Astrocyte (in vitro differentiated cells and primary cell): ENCODE data around the gene PTPRM. TPM values are rescaled to one million over a fixed set of nuclear protein-coding genes. Genes with fewer than 3 reads are reported as not detected.

Source experiments
- DNase-seq: peaks from one replicate; pipeline ENCODE4 v3.0.0-alpha.2; 2010; ENCODE audit warnings: low read depth
- FAIRE-seq: peaks from 2 replicates; lab custom pipeline; 2011; peaks lifted over from hg19 to GRCh38; lab: Jason Lieb, UNC
- H2AFZ ChIP-seq: 2 replicates; pipeline ENCODE4 v1.6.0; 2012; ENCODE audit warnings: low read depth, low read length, inconsistent platforms
- H3K27ac ChIP-seq: 2 replicates; pipeline ENCODE4 v1.5.1; 2011; ENCODE audit warnings: low read depth, low read length, inconsistent platforms
- H3K27me3 ChIP-seq: 2 replicates; pipeline ENCODE4 v1.6.0; 2011; ENCODE audit warnings: low read length, inconsistent platforms; ENCODE audit not compliant: insufficient read depth
- H3K36me3 ChIP-seq: 2 replicates; pipeline ENCODE4 v1.5.1; 2011; ENCODE audit warnings: low read length, inconsistent platforms; ENCODE audit not compliant: insufficient read depth
- H3K4me1 ChIP-seq: 2 replicates; pipeline ENCODE4 v1.5.1; 2011; ENCODE audit warnings: low read length, inconsistent platforms; ENCODE audit not compliant: insufficient read depth
- H3K4me2 ChIP-seq: 2 replicates; pipeline ENCODE4 v1.6.0; 2012; ENCODE audit warnings: low read length, inconsistent platforms
- H3K4me3 ChIP-seq: 2 replicates; pipeline ENCODE4 v1.5.1; 2011; ENCODE audit warnings: low read depth, mild to moderate bottlenecking, low read length, inconsistent platforms; ENCODE audit not compliant: insufficient read depth
- H3K79me2 ChIP-seq: 2 replicates; pipeline ENCODE4 v1.6.0; 2012; ENCODE audit warnings: mild to moderate bottlenecking, low read length, inconsistent platforms; ENCODE audit not compliant: insufficient read depth
- H3K9ac ChIP-seq: 2 replicates; pipeline ENCODE4 v1.6.0; 2012; ENCODE audit warnings: mild to moderate bottlenecking, low read length, inconsistent platforms
- H3K9me3 ChIP-seq: 2 replicates; pipeline ENCODE4 v1.5.1; 2012; ENCODE audit warnings: low read depth, mild to moderate bottlenecking, low read length, inconsistent platforms; ENCODE audit not compliant: insufficient read depth
- H4K20me1 ChIP-seq: 2 replicates; pipeline ENCODE4 v1.6.0; 2012; ENCODE audit warnings: low read length, inconsistent platforms; ENCODE audit not compliant: insufficient read depth
- H3K27ac Mint-ChIP-seq: one replicate; pipeline ENCODE4 v1.8.0; 2021; ENCODE audit warnings: mild to moderate bottlenecking, mixed read lengths; ENCODE audit not compliant: unreplicated experiment
- H3K27me3 Mint-ChIP-seq: one replicate; pipeline ENCODE4 v1.8.0; 2021; ENCODE audit warnings: low read depth, mixed read lengths; ENCODE audit not compliant: unreplicated experiment
- H3K36me3 Mint-ChIP-seq: one replicate; pipeline ENCODE4 v1.8.0; 2021; ENCODE audit warnings: low read depth, mixed read lengths; ENCODE audit not compliant: unreplicated experiment
- H3K4me1 Mint-ChIP-seq: one replicate; pipeline ENCODE4 v1.8.0; 2021; ENCODE audit warnings: low read depth, mixed read lengths; ENCODE audit not compliant: unreplicated experiment
- H3K4me3 Mint-ChIP-seq: one replicate; pipeline ENCODE4 v1.8.0; 2021; ENCODE audit warnings: mild to moderate bottlenecking, moderate library complexity, mixed read lengths; ENCODE audit not compliant: unreplicated experiment
- H3K9me3 Mint-ChIP-seq: one replicate; pipeline ENCODE4 v1.8.0; 2021; ENCODE audit warnings: mild to moderate bottlenecking, mixed read lengths; ENCODE audit not compliant: unreplicated experiment
- CTCF ChIP-seq: IDR thresholded peaks from 2 replicates; pipeline ENCODE4 v1.5.1; 2011; ENCODE audit warnings: low read depth, mild to moderate bottlenecking, inconsistent platforms, low read length, moderate library complexity; ENCODE audit not compliant: insufficient read depth
- EZH2 ChIP-seq: IDR thresholded peaks from 2 replicates; pipeline ENCODE4 v1.6.1; 2012; ENCODE audit warnings: mild to moderate bottlenecking, low read length, inconsistent platforms; ENCODE audit not compliant: insufficient read depth
- total RNA-seq: library from RNA; stranded (reverse); gene quantifications from 2 replicates; pipeline ENCODE4 v1.2.1, GENCODE V29; 2021

Gene PTPRM
- total RNA-seq, 1 donor from 2014 or later: 59.6 TPM

DNA sequence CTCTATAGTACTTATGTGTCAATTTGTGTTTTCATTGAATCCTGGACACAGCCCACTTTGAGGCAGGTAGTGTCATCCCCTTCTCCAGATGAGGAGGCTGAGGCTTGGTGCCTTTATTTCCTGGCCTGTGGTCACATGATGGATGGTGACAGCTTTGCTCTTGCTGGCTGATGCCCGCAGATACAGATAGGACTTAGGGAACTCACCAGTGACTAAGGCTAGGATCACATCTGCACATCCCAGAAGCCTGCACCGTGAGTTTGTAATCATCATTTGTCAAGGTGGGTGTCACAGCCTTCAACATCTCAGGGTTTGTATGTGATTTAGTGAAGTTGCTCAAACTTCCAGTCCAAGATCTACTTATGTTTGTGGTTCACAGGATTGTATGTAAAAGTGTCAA, 747.0 kb downstream of the PTPRM start:
- no peak overlapping the region for H3K4me3 ChIP-seq
- H3K36me3 ChIP-seq: no peaks in the 10 kb centered on the region
- peak; percentile 40 for DNase-seq
- no peak for TF ChIP-seq EZH2
- no peak for TF ChIP-seq CTCF
- no peaks in the 10 kb centered on the region for H4K20me1 ChIP-seq
- Mint-ChIP-seq H3K4me3 (no peak overlapping the region), H3K27ac (no peak overlapping the region), H3K4me1 (peaks cover 5% of the 10 kb centered on the region), H3K27me3 (peaks cover 6% of the 10 kb centered on the region), H3K9me3 (peaks cover 2% of the 10 kb centered on the region), H3K36me3 (peaks cover 14% of the 10 kb centered on the region)
- H3K4me1 ChIP-seq: peaks cover 4% of the 10 kb centered on the region
- H2AFZ ChIP-seq: no peak overlapping the region
- no peaks in the 10 kb centered on the region for H3K27me3 ChIP-seq
- no peak overlapping the region for H3K4me2 ChIP-seq
- H3K9me3 ChIP-seq: no peaks in the 10 kb centered on the region
- FAIRE-seq: no peak
- H3K27ac ChIP-seq: no peak overlapping the region
- H3K79me2 ChIP-seq: no peaks in the 10 kb centered on the region
- no peak overlapping the region for H3K9ac ChIP-seq

- Mint-ChIP-seq H3K9me3 (peaks cover 1% of the 10 kb centered on the region), H3K27me3 (no peaks in the 10 kb centered on the region), H3K4me1 (peaks cover 8% of the 10 kb centered on the region), H3K4me3 (no peak overlapping the region), H3K27ac (no peak overlapping the region), H3K36me3 (peaks cover 8% of the 10 kb centered on the region)
- no peaks in the 10 kb centered on the region for H3K27me3 ChIP-seq
- peaks cover 9% of the 10 kb centered on the region for H3K4me1 ChIP-seq
- no peak overlapping the region for H2AFZ ChIP-seq
- FAIRE-seq (no peak), DNase-seq (peak; percentile 25)
- H3K4me2 ChIP-seq: peak overlapping the region; percentile 21
- H3K27ac ChIP-seq: no peak overlapping the region
- no peak overlapping the region for H3K4me3 ChIP-seq
- no peaks in the 10 kb centered on the region for H3K9me3 ChIP-seq
- no peak overlapping the region for H3K9ac ChIP-seq
- no peaks in the 10 kb centered on the region for H3K36me3 ChIP-seq
- no peaks in the 10 kb centered on the region for H3K79me2 ChIP-seq
- no peaks in the 10 kb centered on the region for H4K20me1 ChIP-seq
- TF ChIP-seq EZH2 (no peak), CTCF (no peak)
These were observed 752.8 kb downstream of the PTPRM start for GRCh38 chr18:8319798-8320489.

DNA sequence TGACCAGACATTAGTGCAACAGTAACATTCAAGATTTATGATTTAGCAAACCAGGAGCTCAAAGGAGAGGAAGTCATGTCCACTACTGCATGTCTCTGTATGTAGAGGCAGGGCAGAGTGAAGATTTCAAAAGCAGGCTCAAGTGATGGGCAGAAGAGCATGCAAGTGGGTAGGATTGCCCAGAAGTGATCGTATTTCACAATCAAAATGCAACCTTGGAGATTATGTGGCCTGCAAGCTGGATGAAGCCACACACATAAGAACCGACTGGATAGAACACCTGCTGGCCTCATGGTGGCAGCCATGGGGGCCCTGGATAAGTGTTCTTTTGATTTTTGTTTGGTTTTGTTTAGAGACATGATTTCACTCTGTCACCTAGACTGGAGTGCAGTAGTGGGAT, 755.4 kb downstream of the PTPRM start:
- no peak for TF ChIP-seq EZH2
- TF ChIP-seq CTCF: no peak
- Histone ChIP-seq H3K9ac (no peak overlapping the region), H3K36me3 (no peaks in the 10 kb centered on the region), H4K20me1 (no peaks in the 10 kb centered on the region), H2AFZ (no peak overlapping the region), H3K4me3 (no peak overlapping the region), H3K4me1 (peaks cover 9% of the 10 kb centered on the region), H3K27me3 (no peaks in the 10 kb centered on the region), H3K9me3 (no peaks in the 10 kb centered on the region), H3K4me2 (no peak overlapping the region), H3K27ac (no peak overlapping the region), H3K79me2 (no peaks in the 10 kb centered on the region)
- Mint-ChIP-seq H3K9me3 (peaks cover 1% of the 10 kb centered on the region), H3K4me3 (no peak overlapping the region), H3K4me1 (peaks cover 8% of the 10 kb centered on the region), H3K36me3 (peaks cover 6% of the 10 kb centered on the region), H3K27me3 (no peaks in the 10 kb centered on the region), H3K27ac (no peak overlapping the region)
- DNase-seq (no peak), FAIRE-seq (no peak)
